Breast epithelium (tissue), 4 donors: ENCODE data around the gene NSF. TPM values are rescaled to one million over a fixed set of nuclear protein-coding genes. Genes with fewer than 3 reads are reported as not detected.
"Not testable (repeated sequence)": the region's sequence is repeated elsewhere in the genome, so short reads cannot be mapped to it uniquely, and the experiment has no call there.

Experiments used
- DNase-seq, 2 donors: peaks; one replicate each; pipeline ENCODE4 v3.0.0-alpha.2; 2019; ENCODE audit warnings: low spot score in 2 of 2
- H3K27ac ChIP-seq, 2 donors: fragments of 200-600 bp; sonication (generic) in 1 of 2; one replicate each; pipeline ENCODE4 v1.5.1; 2016 to 2019; ENCODE audit warnings: mild to moderate bottlenecking in 1 of 2
- H3K27me3 ChIP-seq, 2 donors: fragments of 200-600 bp; sonication (generic) in 1 of 2; one replicate each; pipeline versions ENCODE4 v1.5.1 to v1.6.0; 2017 to 2019; ENCODE audit warnings: control low read depth in 1 of 2, mild to moderate bottlenecking in 1 of 2
- H3K36me3 ChIP-seq: fragments of 200-600 bp; one replicate; pipeline ENCODE4 v1.5.1; 2019
- H3K4me1 ChIP-seq, 2 donors: fragments of 200-600 bp; sonication (generic); one replicate each; pipeline ENCODE4 v1.5.1; 2016 to 2019; ENCODE audit warnings: control low read depth in 1 of 2
- H3K4me3 ChIP-seq, 3 donors: fragments of 200-600 bp; sonication (generic); 1 replicate in 2 of 3; 2 replicates in 1 of 3; pipeline ENCODE4 v1.5.1; 2016 to 2019; ENCODE audit warnings: mild to moderate bottlenecking in 3 of 3, moderate library complexity in 2 of 3
- H3K9me3 ChIP-seq, 2 donors: fragments of 200-600 bp; sonication (generic) in 1 of 2; one replicate each; pipeline ENCODE4 v1.5.1; 2016 to 2019; ENCODE audit warnings: control low read depth in 1 of 2
- intact Hi-C: fragments of 100-400 bp; cut with DNase I; formaldehyde crosslinking; loops from one replicate; pipeline ENCODE4 v1.15.1; 2023; ENCODE audit warnings: low total_unique reads
- total RNA-seq, 3 donors: library from RNA; depleted of rRNA; stranded (reverse); fragments of >200 nt; gene quantifications; one replicate each; pipeline ENCODE4 v1.1.0, GENCODE V29; 2016

NSF gene
- total RNA-seq, 3 donors from 2014 or later = 22.1 to 38.1 (median 38.0) TPM

DNA sequence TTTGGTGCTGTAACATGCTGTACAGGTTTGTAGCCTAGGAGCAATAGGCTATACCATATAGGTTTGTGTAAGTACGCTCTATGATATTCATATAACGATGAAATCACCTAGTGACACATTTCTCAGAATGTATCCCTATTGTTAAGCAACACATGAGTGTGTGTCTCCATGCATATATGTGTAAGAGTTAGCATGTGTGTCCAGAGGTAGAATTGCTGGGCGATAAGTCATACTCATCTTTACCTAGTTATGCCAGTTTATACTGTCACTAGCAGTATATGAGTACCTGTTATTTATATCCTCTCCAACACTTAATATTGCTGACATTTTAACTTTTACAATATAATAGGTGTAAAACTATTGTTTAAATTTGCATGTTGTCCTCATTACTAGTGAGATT is 10.3 kb downstream of the NSF start:
- H3K9me3 ChIP-seq, H3K27me3 ChIP-seq, H3K36me3 ChIP-seq, DNase-seq, H3K4me1 ChIP-seq, H3K27ac ChIP-seq, intact Hi-C loops, H3K4me3 ChIP-seq: not testable (repeated sequence)

DNA sequence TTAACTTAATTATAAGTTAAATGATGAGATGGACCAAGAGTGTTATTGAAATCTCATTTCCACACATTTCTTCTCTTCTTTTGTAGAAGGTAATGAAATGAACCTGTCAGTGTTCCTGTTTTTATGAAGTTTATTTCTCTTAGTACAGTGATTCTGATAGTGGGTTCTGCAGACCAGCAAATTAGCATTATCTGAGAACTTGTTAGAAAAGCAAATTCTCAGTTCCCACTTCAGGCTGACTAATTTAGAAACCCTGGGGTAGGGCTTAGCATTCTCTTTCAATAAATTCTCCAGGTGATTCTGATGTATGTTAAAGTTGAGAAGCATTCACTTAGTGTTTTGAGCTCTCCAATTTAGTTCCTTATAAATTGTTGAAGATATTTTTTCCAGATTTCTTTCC is 12.7 kb downstream of the NSF start:
- H3K4me1 ChIP-seq, intact Hi-C loops, H3K27ac ChIP-seq, DNase-seq, H3K4me3 ChIP-seq, H3K9me3 ChIP-seq, H3K36me3 ChIP-seq, H3K27me3 ChIP-seq: not testable (repeated sequence)

DNA sequence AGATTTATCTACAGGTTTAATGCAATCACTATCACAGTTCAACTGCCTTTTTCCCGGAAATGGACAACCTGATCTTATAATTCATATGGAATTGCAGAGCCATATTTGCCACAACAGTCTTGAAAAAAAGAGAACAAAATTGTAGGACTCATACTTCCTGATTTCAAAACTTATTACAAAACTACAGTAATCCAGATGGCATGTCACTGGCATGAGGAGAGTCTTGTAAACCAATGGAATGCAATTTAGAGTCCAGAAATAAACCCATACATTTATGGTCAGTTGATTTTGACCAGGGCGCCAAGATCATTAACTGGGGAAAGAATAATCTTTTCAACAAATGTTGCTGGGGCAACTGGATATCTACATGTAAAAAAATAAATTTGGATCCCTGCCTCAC is 20.8 kb downstream of the NSF start:
- intact Hi-C loops = not testable (repeated sequence)

DNA sequence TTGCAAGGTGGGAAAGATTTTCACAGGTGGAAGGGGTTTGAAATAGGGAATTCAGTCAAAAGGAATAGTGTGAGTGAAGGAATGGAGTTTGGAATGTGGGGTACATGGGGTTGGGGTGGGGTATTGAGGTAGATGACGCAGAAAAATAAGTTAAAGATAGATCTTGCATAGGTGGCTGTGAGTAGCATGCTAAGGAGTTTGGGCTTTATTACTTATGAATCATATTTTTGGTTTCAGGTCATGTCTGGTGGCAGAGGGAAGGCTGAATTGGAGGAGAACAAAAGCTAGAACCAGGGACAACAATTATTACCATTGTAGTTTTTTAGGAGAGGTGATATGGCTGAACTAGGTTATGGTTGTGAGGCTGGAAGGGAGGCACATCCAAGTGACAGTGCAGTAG is 23.4 kb downstream of the NSF start:
- H3K36me3 ChIP-seq, H3K4me3 ChIP-seq, DNase-seq, intact Hi-C loops, H3K27me3 ChIP-seq, H3K4me1 ChIP-seq, H3K27ac ChIP-seq, H3K9me3 ChIP-seq: not testable (repeated sequence)

More for the DNA sequence above, 20.8 kb downstream of the NSF start:
- not testable (repeated sequence) for H3K27me3 ChIP-seq, H3K27ac ChIP-seq, H3K4me3 ChIP-seq, H3K4me1 ChIP-seq, H3K9me3 ChIP-seq, H3K36me3 ChIP-seq, DNase-seq

DNA sequence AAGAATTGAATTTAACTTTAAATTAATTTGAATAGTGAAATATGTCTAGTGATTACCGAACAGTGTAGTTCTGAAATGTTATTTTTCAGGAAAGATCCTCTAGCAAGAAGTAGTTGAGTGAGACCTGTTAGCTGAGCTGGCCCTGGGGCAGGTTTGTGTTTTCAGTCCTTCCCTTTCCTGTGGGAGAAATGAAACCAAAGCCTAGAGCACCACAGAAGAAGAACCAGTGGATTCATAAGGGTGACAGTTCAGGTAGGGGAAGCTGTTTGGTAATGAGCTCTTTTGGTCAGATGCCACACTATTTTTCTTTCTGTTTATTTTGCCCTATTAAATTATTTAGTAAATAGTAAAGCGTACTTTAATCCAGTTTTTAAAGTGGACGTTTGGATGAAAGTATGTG is 26.7 kb downstream of the NSF start:
- H3K4me3 ChIP-seq, DNase-seq, H3K27me3 ChIP-seq, H3K27ac ChIP-seq, H3K4me1 ChIP-seq, H3K36me3 ChIP-seq, H3K9me3 ChIP-seq, intact Hi-C loops: not testable (repeated sequence)

DNA sequence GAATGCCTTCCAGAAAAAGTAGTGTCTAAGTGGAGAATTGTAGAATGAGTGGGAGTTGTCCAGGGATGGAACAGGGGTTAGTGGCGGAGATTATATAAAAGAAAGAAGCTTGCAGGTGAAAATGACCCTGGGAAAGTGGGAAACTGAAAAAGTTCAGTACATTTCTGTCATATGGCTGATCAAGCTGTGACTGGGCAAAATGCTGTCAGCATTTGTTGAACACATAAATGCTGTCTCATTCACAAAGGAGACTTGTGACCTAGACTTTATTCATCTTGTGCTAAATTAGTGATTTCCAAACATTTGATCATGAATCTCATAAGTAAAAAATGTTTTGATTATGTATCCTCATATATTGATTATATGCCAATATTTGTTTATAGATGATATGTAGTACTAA is 28.5 kb downstream of the NSF start:
- H3K9me3 ChIP-seq, H3K36me3 ChIP-seq, H3K4me3 ChIP-seq, H3K4me1 ChIP-seq, H3K27ac ChIP-seq, intact Hi-C loops, H3K27me3 ChIP-seq, DNase-seq: not testable (repeated sequence)

DNA sequence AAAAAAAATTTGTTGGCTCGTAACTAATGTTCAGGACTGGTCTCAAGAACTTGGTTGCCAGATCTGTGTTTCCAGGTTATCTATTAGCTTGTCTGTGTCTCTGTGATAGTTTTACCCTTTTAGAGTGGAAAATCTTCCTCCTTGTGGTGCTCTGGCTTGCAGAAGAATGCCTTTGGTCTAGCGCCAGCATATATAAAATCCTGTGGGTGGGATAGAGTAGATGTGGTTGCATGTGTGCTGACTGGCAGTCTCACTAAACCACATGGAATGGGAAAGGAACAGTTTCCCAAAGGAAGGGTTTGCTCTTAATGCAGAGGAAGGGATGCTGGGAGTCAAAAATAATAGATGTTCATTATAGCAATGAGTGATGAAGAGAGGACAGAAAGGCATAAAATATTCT is 33.3 kb downstream of the NSF start:
- intact Hi-C loops, DNase-seq, H3K36me3 ChIP-seq, H3K27ac ChIP-seq, H3K4me1 ChIP-seq, H3K9me3 ChIP-seq, H3K27me3 ChIP-seq, H3K4me3 ChIP-seq: not testable (repeated sequence)

DNA sequence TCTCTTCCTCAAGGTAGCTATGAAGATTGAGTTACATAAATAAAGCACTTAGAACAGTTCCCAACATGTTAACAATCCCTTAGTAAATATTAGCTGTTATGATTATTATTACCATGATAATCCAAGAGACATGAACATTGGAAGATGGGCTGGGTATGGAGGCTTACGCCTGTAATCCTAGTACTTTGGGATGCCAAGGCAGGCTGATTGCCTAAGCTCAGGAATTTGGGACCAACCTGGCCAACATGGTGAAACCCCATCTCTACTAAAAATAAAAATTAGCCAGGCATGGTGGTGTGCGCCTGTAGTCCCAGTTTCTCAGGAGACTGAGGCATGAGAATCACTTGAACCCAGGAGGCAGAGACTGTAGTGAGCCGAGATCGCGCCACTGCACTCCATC is 34.3 kb downstream of the NSF start:
- H3K27me3 ChIP-seq, H3K4me3 ChIP-seq, H3K9me3 ChIP-seq, intact Hi-C loops, H3K36me3 ChIP-seq, DNase-seq, H3K27ac ChIP-seq, H3K4me1 ChIP-seq: not testable (repeated sequence)

DNA sequence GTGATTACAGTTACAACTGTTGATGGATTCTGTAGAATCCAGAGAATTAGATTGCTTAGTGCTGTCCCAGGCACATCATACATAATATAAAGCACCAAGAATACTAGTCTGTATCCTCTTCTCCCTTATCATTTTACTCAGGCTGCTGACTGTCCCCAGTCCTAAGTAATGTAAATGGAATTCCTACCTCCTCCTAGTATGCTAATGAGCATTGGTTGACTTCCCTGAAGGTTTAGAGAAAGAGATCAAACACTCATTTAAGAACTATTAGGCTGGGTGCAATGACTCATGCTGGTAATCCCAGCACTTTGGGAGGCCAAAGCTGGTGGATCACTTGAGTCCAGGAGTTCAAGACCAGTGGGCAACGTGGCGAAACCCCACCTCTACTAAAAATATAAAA is 37.0 kb downstream of the NSF start:
- intact Hi-C loops, H3K9me3 ChIP-seq, DNase-seq, H3K27ac ChIP-seq, H3K36me3 ChIP-seq, H3K4me3 ChIP-seq, H3K27me3 ChIP-seq, H3K4me1 ChIP-seq: not testable (repeated sequence)

DNA sequence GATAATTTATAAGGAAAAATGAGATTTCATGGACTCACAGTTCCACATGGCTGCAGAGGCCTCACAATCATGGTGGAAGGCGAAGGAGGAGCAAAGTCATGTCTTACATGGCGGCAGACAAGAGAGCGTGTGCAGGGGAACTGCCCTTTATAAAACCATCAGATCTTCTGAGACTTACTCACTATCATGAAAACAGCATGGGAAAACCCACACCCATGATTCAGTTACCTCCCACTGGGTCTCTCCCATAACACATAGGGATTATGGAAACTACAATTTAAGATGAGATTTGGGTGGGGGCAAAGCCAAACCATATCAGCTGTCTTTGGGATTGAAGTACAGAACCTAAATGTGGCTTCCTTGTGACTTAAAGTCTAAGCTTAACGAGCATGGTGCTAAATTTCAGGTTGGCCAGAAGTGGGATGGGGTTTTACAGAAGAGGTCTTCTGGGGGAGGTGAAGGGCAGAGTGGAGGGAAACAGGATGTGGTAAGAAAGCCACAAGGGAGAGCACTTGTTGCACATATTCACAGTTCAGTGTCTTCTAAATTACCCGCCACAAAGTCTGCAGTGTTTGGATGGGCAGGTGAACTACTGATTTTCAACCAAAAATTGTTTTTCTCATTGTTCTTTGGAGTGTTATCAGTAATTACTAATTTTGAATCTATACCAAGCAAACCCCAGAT is 38.4 kb downstream of the NSF start:
- H3K4me1 ChIP-seq, H3K9me3 ChIP-seq, DNase-seq, H3K4me3 ChIP-seq, H3K36me3 ChIP-seq, H3K27ac ChIP-seq, intact Hi-C loops, H3K27me3 ChIP-seq: not testable (repeated sequence)

DNA sequence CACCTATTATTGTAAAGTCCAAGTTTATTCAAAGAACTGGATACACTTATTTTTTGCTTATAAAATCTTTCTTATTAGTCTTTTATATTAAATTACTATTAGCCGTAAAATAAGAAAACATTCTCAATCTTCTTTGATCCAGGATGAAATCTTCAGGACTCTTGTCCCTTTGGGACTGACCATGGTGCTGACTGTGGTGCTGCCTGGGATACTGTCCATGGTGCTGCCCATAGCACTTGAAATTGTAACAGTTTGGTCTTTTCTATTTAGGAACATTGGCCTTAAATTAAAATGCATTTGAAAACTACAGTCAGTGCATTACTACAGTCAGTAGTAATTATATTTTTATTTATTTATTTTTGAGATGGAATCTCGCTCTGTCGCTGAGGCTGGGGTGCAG is 41.7 kb downstream of the NSF start:
- H3K36me3 ChIP-seq, H3K27me3 ChIP-seq, H3K9me3 ChIP-seq, H3K4me3 ChIP-seq, intact Hi-C loops, H3K27ac ChIP-seq, DNase-seq, H3K4me1 ChIP-seq: not testable (repeated sequence)

DNA sequence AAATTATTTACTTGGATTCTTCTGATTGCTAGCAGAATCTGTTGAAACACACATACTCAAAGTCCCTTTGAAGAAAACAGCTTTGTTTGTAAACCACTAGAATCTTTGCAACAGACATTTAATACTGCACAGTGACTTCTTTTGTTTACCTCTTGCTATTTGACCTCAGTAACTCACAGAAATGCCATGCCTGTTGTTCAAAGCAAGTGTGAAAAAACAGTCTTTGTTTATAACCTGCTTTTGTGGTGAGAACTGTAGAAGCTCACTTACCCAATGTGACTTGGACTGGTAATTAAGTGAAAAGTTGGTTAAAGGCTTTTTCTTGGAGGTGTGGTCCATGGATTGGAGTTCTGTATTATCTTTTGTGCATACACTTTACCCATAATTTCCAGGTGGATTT is 44.4 kb downstream of the NSF start:
- H3K9me3 ChIP-seq, H3K4me3 ChIP-seq, H3K27me3 ChIP-seq, H3K4me1 ChIP-seq, DNase-seq, H3K36me3 ChIP-seq, H3K27ac ChIP-seq, intact Hi-C loops: not testable (repeated sequence)

DNA sequence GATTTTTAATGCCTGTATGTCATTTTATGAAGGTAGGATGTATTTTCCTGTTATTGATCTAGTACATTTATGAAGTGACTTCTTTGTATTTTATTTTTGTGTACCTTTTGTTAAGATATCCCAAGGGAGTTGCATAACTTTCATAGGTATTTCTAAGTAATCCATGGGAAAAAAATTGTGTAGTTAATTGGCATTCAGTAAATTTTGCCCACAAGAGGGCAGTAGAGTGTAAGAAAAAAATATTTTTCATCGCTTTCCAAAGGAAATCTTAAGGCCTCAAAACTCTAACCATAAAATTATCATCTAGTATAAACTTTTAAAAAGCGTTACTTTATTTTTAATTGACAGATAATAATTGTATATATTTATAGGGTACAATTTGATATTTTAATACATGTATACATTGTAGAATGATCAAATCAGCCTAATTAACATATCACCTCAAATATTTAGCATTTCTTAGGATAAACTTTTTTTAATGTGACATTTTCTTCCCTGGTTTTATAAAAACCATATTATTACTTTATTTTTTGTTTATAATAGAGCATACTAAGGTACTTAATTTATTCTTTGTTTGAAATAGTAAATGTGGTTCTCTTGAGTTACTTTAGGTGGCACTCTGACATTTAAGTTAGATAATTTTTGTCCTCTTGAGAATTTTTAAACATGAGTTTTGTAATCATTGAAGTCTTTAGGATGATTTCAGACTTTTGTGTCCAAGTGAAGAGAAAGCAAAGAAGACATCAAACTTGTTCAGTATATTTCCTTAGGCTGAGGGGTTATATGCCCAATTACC is 51.6 kb downstream of the NSF start:
- intact Hi-C loops, H3K4me3 ChIP-seq, H3K36me3 ChIP-seq, H3K27ac ChIP-seq, H3K4me1 ChIP-seq, H3K9me3 ChIP-seq, H3K27me3 ChIP-seq, DNase-seq: not testable (repeated sequence)

DNA sequence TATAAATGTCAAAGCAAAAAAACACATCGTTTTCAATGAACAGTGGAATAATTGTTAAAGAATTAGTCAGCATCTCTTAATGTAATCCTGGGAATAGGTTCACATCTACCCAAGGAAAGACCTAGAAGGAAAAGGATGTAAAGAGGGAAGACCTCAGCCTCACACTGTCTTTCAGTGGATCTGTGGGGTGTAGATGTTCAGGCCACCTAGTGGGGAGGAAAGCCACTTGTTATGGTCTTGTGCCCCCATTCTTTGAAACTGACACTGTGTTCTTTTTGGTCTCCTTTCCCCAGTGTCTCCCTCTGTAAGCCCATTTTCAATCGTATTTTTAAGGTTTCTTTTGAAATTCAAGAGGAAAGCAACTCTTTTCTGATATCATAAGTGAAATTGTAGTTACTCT is 56.8 kb downstream of the NSF start:
- H3K27me3 ChIP-seq, H3K4me3 ChIP-seq, H3K4me1 ChIP-seq, H3K27ac ChIP-seq, DNase-seq, H3K9me3 ChIP-seq, intact Hi-C loops, H3K36me3 ChIP-seq: not testable (repeated sequence)
